SK-N-DZ (cell line): Measurements from ENCODE around the gene HMCN2.

Experiments
- DNase-seq: peaks from one replicate; pipeline ENCODE4 v3.0.0-alpha.2; 2015; ENCODE audit warnings: low spot score

Gene HMCN2

GRCh38 chr9:130364619-130365322 is 99.2 kb downstream of the HMCN2 start:
- DNase-seq = no peak

DNA sequence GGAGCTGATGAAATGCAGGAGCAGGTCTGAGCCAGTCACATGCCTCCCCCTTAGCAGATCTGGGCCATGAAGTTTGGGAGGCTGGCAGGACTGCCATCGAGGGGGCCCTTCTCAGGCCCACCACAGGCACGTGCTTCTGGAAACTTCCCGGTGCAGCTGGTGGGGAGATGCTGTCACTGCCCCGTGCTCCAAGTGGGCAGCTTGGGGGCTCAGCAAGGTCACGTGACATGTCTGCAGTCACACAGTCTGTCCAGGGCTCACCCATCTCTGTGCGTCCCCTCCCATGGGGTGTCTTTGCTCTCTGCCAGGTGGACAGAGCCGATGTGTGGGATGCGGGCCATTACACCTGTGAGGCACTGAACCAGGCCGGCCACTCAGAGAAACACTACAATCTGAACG is 99.8 kb downstream of the HMCN2 start:
- DNase-seq = no peak

GRCh38 chr9:130366072-130366471 is 100.5 kb downstream of the HMCN2 start:
- no peak for DNase-seq

DNA sequence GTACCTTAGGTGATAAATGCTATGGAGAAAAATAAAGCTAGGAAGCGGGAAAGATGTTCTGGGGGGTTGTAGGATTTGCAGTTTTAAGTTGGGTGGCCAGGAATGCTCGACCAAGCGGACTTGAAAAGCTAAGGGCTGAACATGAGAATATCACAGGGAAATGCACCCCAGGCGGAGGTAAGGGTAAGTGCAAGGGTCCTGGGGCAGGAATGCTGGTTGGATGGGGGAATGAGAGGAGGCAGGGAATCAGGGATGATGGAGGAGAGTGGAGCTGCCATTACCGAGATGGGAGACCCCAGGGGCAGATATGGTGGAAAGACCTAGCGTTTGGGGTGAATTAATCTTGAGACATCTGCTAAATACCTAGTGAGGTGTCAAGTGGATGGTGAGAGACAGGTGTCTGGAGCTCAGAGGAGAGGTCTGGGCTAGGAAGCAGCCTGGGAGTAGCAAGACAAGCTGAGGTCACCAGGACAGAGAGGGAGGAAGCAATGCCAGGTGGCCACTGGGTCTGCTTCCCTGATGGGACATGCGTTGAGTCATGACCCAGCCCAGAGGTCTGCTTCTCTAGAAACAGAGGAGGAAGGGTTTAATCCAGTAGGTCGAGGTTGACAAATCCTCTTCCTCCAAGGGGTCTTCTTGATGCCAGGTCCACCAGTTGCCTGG is 101.5 kb downstream of the HMCN2 start:
- no peak for DNase-seq

- DNase-seq = peak; percentile 76
These were observed 103.1 kb downstream of the HMCN2 start for GRCh38 chr9:130368631-130369103.

- no peak for DNase-seq
These were observed 104.7 kb downstream of the HMCN2 start for GRCh38 chr9:130370226-130370625.

GRCh38 chr9:130371196-130371966 is 105.8 kb downstream of the HMCN2 start:
- no peak for DNase-seq

DNA sequence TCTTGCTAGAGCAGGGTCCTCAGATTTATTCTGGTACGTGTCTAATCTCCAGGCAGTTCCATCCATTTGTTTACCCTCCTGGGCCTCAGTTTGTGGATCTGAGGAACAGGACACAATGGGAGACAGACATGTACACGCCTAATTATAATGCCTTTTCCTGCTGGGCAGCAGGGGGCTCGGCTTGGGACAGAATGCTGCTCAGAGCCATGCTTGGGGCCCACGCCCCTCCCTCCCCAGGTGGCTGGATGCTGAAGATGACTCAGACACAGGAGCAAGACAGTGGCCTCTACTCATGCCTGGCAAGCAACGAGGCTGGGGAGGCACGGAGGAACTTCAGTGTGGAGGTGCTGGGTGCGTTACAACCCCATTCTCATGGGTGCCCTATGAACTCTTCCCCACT is 106.5 kb downstream of the HMCN2 start:
- no peak for DNase-seq

DNA sequence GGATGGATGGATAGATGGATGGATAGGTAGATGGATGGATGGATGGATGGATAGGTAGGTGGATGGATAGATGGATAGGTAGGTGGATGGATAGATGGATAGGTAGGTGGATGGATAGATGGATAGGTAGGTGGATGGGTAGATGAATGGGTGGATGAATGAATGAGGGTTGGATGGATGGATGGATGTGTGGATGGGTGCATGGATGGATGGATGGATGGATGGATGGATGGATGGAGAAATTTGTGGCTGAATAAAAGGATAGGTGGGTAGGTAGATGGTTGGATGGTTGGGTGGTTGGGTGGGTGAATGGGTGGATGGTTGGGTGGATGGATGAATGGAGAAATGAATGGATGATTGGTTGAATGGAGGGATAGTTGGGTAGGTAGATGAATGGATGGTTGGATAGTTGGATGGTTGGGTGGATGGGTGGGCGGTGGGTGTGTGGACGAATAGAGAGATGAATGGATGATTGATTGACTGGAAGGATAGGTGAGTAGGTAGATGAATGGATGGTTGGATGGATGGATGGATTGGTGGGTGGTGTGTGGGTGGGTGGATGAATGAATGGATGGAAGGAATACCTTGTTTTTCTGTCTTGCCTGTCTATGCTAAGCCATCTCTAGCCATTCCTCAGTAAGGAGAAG is 108.2 kb downstream of the HMCN2 start:
- DNase-seq = no peak

GRCh38 chr9:130377612-130378011 is 112.1 kb downstream of the HMCN2 start:
- DNase-seq = no peak

DNA sequence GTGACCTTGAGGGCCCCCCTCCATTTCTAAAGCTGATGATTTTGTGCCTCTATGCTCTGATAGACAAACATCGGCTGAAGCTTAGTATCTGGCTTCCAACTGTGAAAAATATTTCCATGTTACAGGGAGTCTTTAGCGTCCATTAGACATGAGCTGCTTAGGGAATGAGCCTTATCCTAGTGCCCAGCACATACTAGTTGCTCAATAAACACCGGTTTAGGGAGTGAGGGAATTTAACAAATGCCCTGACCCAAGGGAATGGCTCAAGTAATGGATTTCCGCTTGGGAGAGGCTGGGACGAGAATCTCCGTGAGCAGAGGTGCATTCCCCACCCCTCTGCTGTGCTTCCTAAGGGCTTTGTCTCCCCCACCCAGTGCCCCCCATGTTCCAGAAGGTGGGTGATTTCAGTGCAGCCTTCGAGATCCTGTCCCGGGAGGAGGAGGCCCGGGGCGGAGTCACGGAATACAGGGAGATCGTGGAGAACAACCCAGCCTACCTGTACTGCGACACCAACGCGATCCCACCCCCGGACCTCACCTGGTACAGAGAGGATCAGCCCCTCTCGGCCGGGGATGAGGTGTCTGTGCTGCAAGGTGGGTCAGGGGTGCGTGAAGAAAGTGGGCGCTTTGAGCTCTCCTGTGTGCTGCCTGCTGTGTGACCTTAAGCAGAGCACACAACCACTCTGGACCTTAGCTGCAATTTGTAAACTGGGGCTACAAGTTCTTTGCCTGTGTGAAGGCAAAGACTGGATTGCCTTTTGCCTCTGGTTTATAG is 113.5 kb downstream of the HMCN2 start:
- no peak for DNase-seq

DNA sequence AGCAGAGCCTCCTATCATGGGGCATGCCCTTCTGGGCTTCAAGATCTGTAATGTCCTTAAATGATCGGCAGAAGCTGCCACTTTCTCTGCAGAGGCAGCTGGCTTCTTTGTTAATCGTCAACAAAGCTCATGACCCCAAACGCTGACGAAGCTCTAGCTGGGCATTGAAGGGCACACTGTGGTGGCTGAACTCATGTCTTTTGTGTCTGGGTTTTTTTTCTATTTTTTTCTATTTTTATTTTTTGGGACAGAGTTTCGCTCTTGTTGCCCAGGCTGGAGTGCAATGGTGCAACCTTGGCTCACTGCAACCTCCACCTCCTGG is 114.0 kb downstream of the HMCN2 start:
- no peak for DNase-seq

GRCh38 chr9:130380920-130381469 is 115.4 kb downstream of the HMCN2 start:
- DNase-seq = no peak

GRCh38 chr9:130381660-130382059 is 116.1 kb downstream of the HMCN2 start:
- DNase-seq = no peak

- DNase-seq = no peak
These were observed 116.5 kb downstream of the HMCN2 start for GRCh38 chr9:130382096-130382495.

DNA sequence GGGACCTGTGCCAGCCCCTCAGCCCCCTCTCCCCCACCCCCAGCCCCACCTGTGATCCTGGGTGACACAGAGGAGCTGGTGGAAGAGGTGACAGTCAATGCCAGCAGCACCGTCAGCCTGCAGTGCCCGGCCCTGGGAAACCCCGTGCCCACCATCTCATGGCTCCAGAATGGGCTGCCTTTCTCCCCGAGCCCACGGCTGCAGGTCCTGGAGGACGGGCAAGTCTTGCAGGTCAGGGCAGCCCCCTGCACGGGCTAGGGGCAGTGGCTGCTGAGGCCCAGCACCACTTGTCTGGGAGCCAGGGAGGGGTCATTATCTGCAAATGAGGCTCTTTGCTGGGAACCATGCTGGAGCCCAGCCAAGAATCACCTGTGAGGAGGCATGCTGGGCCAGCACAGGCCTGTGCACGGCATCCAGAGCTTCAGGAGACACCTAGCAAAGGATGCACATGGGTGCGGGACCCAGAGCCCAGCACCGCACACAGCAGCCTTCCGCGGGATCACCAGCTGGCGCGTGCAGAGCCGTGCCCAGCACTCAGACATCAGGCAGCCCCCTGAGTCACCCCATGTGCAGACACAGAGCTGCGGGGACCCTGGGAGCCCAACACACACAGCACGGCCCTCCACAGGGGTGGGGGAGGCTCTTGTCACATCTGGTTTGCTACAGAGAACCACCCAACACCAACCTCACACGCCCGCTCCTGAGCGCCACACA is 117.2 kb downstream of the HMCN2 start:
- DNase-seq = no peak

- DNase-seq = no peak
These were observed 117.8 kb downstream of the HMCN2 start for GRCh38 chr9:130383350-130383715.

- no peak for DNase-seq
These were observed 118.6 kb downstream of the HMCN2 start for GRCh38 chr9:130383979-130384676.

DNA sequence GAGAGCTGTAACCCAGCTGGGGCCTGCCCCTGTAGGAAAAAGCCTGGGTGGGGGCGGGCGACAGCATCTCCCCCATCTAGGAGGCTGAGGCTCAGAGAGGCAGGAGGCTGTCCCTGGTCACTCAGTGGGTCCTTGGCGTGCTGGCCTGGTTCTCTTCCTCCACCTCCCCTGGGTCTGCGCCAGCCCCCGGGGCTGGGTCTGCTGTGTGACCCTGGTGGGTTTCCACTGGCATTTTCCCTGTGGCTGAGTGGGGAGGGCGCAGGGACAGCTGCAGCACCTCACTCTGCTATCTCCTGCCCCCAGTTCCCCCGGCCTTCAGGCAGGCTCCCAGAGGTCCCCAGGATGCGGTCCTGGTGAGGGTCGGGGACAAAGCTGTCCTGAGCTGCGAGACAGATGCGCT is 119.7 kb downstream of the HMCN2 start:
- DNase-seq = no peak

GRCh38 chr9:130387398-130387797 is 121.8 kb downstream of the HMCN2 start:
- no peak for DNase-seq
